HepG2 (cell line): Measurements from ENCODE around the gene KLF15. TPM values are rescaled to one million over a fixed set of nuclear protein-coding genes. Genes with fewer than 3 reads are reported as not detected.

Experiments
- ADNP ChIP-seq: sonication (generic); formaldehyde crosslinking; IDR thresholded peaks from 2 replicates; pipeline ENCODE4 v1.4.0; 2020; ENCODE audit warnings: missing genetic modification reagents
- AKAP8 ChIP-seq: sonication (generic); formaldehyde crosslinking; IDR thresholded peaks from 2 replicates; pipeline ENCODE4 v1.5.1; 2020; ENCODE audit warnings: mild to moderate bottlenecking, missing genetic modification reagents
- ATF7 ChIP-seq, 2 experiments: fragments of 450-650 bp in 1 of 2; sonication (generic) in 1 of 2; formaldehyde crosslinking in 1 of 2; IDR thresholded peaks; 2 replicates each; pipeline versions ENCODE4 v1.4.0 to v1.6.1; 2016 to 2020; ENCODE audit warnings: antibody characterized with exemption in 1 of 2, mild to moderate bottlenecking in 1 of 2, missing genetic modification reagents in 1 of 2
- ATM ChIP-seq: fragments of 450-650 bp; IDR thresholded peaks from 2 replicates; pipeline ENCODE4 v1.7.1; 2017; ENCODE audit warnings: mild to moderate bottlenecking, borderline replicate concordance
- BRCA1 ChIP-seq: sonication (generic); formaldehyde crosslinking; IDR thresholded peaks from 2 replicates; pipeline ENCODE4 v1.4.0; 2020; ENCODE audit warnings: missing genetic modification reagents
- CEBPZ ChIP-seq: IDR thresholded peaks from 2 replicates; pipeline ENCODE4 v1.6.1; 2012; ENCODE audit warnings: low read length, improper control_type of control experiment
- ETS1 ChIP-seq: sonication (generic); formaldehyde crosslinking; IDR thresholded peaks from 2 replicates; pipeline ENCODE4 v1.4.0; 2020; ENCODE audit warnings: missing genetic modification reagents
- KDM6A ChIP-seq: IDR thresholded peaks from 2 replicates; pipeline ENCODE4 v1.6.1; 2016; ENCODE audit warnings: low read depth
- LBX2 ChIP-seq: sonication (generic); formaldehyde crosslinking; IDR thresholded peaks from 2 replicates; pipeline ENCODE4 v1.5.0; 2020; ENCODE audit warnings: missing genetic modification reagents, mild to moderate bottlenecking, borderline replicate concordance
- NAIF1 ChIP-seq: sonication (generic); formaldehyde crosslinking; IDR thresholded peaks from 2 replicates; pipeline ENCODE4 v1.5.0; 2020; ENCODE audit warnings: mild to moderate bottlenecking, missing genetic modification reagents, borderline replicate concordance
- NFIB ChIP-seq: sonication (generic); formaldehyde crosslinking; IDR thresholded peaks from 2 replicates; pipeline ENCODE4 v1.9.0; 2021; ENCODE audit warnings: missing genetic modification reagents, mild to moderate bottlenecking, borderline replicate concordance
- NR2F1 ChIP-seq, 2 experiments: fragments of 450-650 bp in 1 of 2; formaldehyde crosslinking in 1 of 2; IDR thresholded peaks; 2 replicates each; pipeline versions ENCODE4 v1.5.0 to v1.6.1; 2016 to 2020; ENCODE audit warnings: mild to moderate bottlenecking in 1 of 2, missing compliant biosample characterization in 1 of 2, missing genetic modification reagents in 1 of 2, moderate library complexity in 1 of 2
- NR3C1 ChIP-seq: sonication (generic); formaldehyde crosslinking; IDR thresholded peaks from 2 replicates; pipeline ENCODE4 v1.4.0; 2020; ENCODE audit warnings: missing genetic modification reagents
- SNAPC5 ChIP-seq: sonication (generic); formaldehyde crosslinking; IDR thresholded peaks from 2 replicates; pipeline ENCODE4 v1.8.1; 2023; ENCODE audit warnings: mild to moderate bottlenecking, missing genetic modification reagents, borderline replicate concordance
- TEAD2 ChIP-seq: sonication (generic); formaldehyde crosslinking; IDR thresholded peaks from 2 replicates; pipeline ENCODE4 v1.9.0; 2021; ENCODE audit warnings: missing genetic modification reagents
- ZBTB25 ChIP-seq: IDR thresholded peaks from 2 replicates; pipeline ENCODE4 v1.6.1; 2018; ENCODE audit warnings: missing genetic modification reagents
- ZFP36L1 ChIP-seq: sonication (generic); formaldehyde crosslinking; IDR thresholded peaks from 2 replicates; pipeline ENCODE4 v1.8.0; 2022; ENCODE audit warnings: mild to moderate bottlenecking, missing genetic modification reagents, moderate library complexity
- ZFYVE20 ChIP-seq: sonication (generic); formaldehyde crosslinking; IDR thresholded peaks from 2 replicates; pipeline ENCODE4 v1.8.0; 2023; ENCODE audit warnings: low read depth, mild to moderate bottlenecking, moderate library complexity, missing genetic modification reagents, borderline replicate concordance
- ZMAT3 ChIP-seq: sonication (generic); formaldehyde crosslinking; conservative IDR thresholded peaks from 2 replicates; pipeline ENCODE4 v1.7.0; 2021; ENCODE audit warnings: missing genetic modification reagents
- ZNF143 ChIP-seq: sonication (generic); formaldehyde crosslinking; IDR thresholded peaks from 2 replicates; pipeline ENCODE4 v1.4.0; 2020; ENCODE audit warnings: missing genetic modification reagents
- ZNF180 ChIP-seq: sonication (generic); formaldehyde crosslinking; IDR thresholded peaks from 2 replicates; pipeline ENCODE4 v1.4.0; 2020; ENCODE audit warnings: low read depth, missing genetic modification reagents, borderline replicate concordance
- ZNF446 ChIP-seq: sonication (generic); formaldehyde crosslinking; IDR thresholded peaks from 2 replicates; pipeline ENCODE4 v1.5.0; 2020; ENCODE audit warnings: mild to moderate bottlenecking, missing genetic modification reagents
- ZNF737 ChIP-seq: sonication (generic); formaldehyde crosslinking; IDR thresholded peaks from 2 replicates; pipeline ENCODE4 v1.5.0; 2020; ENCODE audit warnings: missing genetic modification reagents, mild to moderate bottlenecking, borderline replicate concordance
- ZNF878 ChIP-seq: sonication (generic); formaldehyde crosslinking; IDR thresholded peaks from 2 replicates; pipeline ENCODE4 v1.8.1; 2023; ENCODE audit warnings: mild to moderate bottlenecking, missing genetic modification reagents, moderate library complexity
- polyA plus RNA-seq, 8 experiments: library from polyadenylated mRNA; depleted of rRNA in 3 of 8; stranded (reverse) in 7 of 8; unstranded in 1 of 8; fragments of >200 nt; fragmentation: Illumina TruSeq in 4 of 8; extraction: Trizol in 4 of 8; gene quantifications; 2 replicates each; pipeline versions ENCODE4 v1.2.1 to v1.2.3, GENCODE V29; 2011 to 2016; ENCODE audit warnings: low read depth in 4 of 8, missing spikeins in 1 of 8, mixed read lengths in 1 of 8; ENCODE audit not compliant: insufficient read depth in 1 of 8
- total RNA-seq, 5 experiments: library from RNA; depleted of rRNA; stranded (reverse); fragments of >200 nt; fragmentation: Illumina TruSeq; extraction: Trizol; gene quantifications; 2 replicates each; pipeline ENCODE4 v1.2.3, GENCODE V29; 2016; ENCODE audit warnings: low read depth in 1 of 5

The KLF15 gene
- total and polyA plus RNA-seq, 2 of the 13 experiments (the other 11 are each of a cell fraction or from before 2014, with no cell fraction given) = 7.1 to 7.8 TPM

- TF ChIP-seq ZNF737 (CRISPR knock-in tag) (no peak), ZNF143 (CRISPR knock-in tag) (no peak), NR2F1 (CRISPR knock-in tag; IDR thresholded peaks at IDR 0.05) (peak; percentile 19 to 60; a peak in 2 of 4 replicates), ZMAT3 (CRISPR knock-in tag) (no peak), NFIB (CRISPR knock-in tag) (no peak), KDM6A (peak; percentile 62; the same call in 1 of the 2 replicates), ADNP (CRISPR knock-in tag) (no peak), TEAD2 (CRISPR knock-in tag) (no peak), BRCA1 (CRISPR knock-in tag) (no peak), ZNF180 (CRISPR knock-in tag) (no peak), SNAPC5 (CRISPR knock-in tag) (no peak), ZNF446 (no peak), ATM (no peak), ZFYVE20 (no peak), NR3C1 (CRISPR knock-in tag) (no peak), CEBPZ (no peak), AKAP8 (no peak), ATF7 (IDR thresholded peaks at IDR 0.05) (no peak), ATF7 (CRISPR knock-in tag; IDR thresholded peaks at IDR 0.05) (0 out of 2 replicates have a peak, but pooled peaks have one; percentile 33), ZNF878 (CRISPR knock-in tag) (no peak), ETS1 (CRISPR knock-in tag) (no peak), ZBTB25 (no peak), ZFP36L1 (CRISPR knock-in tag) (no peak), LBX2 (no peak; the same call in 1 of the 2 replicates), NAIF1 (CRISPR knock-in tag) (no peak)
Measured at GRCh38 chr3:126340943-126341754, 16.1 kb downstream of the KLF15 start (continued).
